Effector memory CD4-positive, alpha-beta T cell (primary cell): Measurements from ENCODE around the gene ISL1.

Experiments
- DNase-seq, 3 donors: peaks; one replicate each; pipeline ENCODE4 v3.0.0-alpha.2; 2020
- H3K27ac ChIP-seq: 2 replicates; pipeline ENCODE4 v1.7.0; 2013; ENCODE audit warnings: mild to moderate bottlenecking, low read length, moderate library complexity; ENCODE audit not compliant: insufficient read depth, poor library complexity, severe bottlenecking
- H3K27me3 ChIP-seq: replicated peaks from 2 replicates; pipeline ENCODE4 v1.7.0; 2013; ENCODE audit warnings: mild to moderate bottlenecking, low read length; ENCODE audit not compliant: insufficient read depth, control insufficient read depth, poor library complexity, severe bottlenecking
- H3K36me3 ChIP-seq: 2 replicates; pipeline ENCODE4 v1.7.0; 2013; ENCODE audit warnings: mild to moderate bottlenecking, low read length, moderate library complexity; ENCODE audit not compliant: control insufficient read depth, insufficient read depth
- H3K4me1 ChIP-seq: 2 replicates; pipeline ENCODE4 v1.7.0; 2013; ENCODE audit warnings: low read length, mild to moderate bottlenecking; ENCODE audit not compliant: control insufficient read depth, insufficient read depth, poor library complexity, severe bottlenecking
- H3K4me3 ChIP-seq: 2 replicates; pipeline ENCODE4 v1.7.0; 2013; ENCODE audit warnings: low read length, low read depth, mild to moderate bottlenecking; ENCODE audit not compliant: insufficient read depth, poor library complexity, severe bottlenecking
- H3K9me3 ChIP-seq: 2 replicates; pipeline ENCODE4 v1.7.0; 2013; ENCODE audit warnings: mild to moderate bottlenecking, low read length, moderate library complexity; ENCODE audit not compliant: control insufficient read depth

The ISL1 gene

GRCh38 chr5:51395666-51396356 lies 12.6 kb downstream of the ISL1 start:
- Histone ChIP-seq H3K4me3 (no peak overlapping the region), H3K9me3 (no peaks in the 10 kb centered on the region), H3K27me3 (peaks cover 3% of the 10 kb centered on the region)

GRCh38 chr5:51396797-51397196 lies 13.5 kb downstream of the ISL1 start:
- Histone ChIP-seq H3K4me1 (no peaks in the 10 kb centered on the region), H3K9me3 (no peaks in the 10 kb centered on the region), H3K27ac (no peak overlapping the region), H3K4me3 (no peak overlapping the region), H3K36me3 (no peaks in the 10 kb centered on the region), H3K27me3 (peaks cover 2% of the 10 kb centered on the region)
- DNase-seq = no peak

More at GRCh38 chr5:51395666-51396356, 12.6 kb downstream of the ISL1 start:
- no peak overlapping the region for H3K27ac ChIP-seq
- DNase-seq = no peak
- no peaks in the 10 kb centered on the region for H3K4me1 ChIP-seq
- no peaks in the 10 kb centered on the region for H3K36me3 ChIP-seq

- DNase-seq = no peak
- no peaks in the 10 kb centered on the region for H3K9me3 ChIP-seq
- H3K4me1 ChIP-seq = no peaks in the 10 kb centered on the region
- H3K36me3 ChIP-seq = no peaks in the 10 kb centered on the region
- H3K27ac ChIP-seq = no peak overlapping the region
- no peak overlapping the region for H3K4me3 ChIP-seq
- peaks cover 2% of the 10 kb centered on the region for H3K27me3 ChIP-seq
Measured at GRCh38 chr5:51397996-51398395, 14.7 kb downstream of the ISL1 start.

- H3K4me1 ChIP-seq = no peaks in the 10 kb centered on the region
- no peaks in the 10 kb centered on the region for H3K9me3 ChIP-seq
- peaks cover under 1% of the 10 kb centered on the region for H3K27me3 ChIP-seq
- H3K36me3 ChIP-seq = no peaks in the 10 kb centered on the region
- no peak overlapping the region for H3K4me3 ChIP-seq
- no peak for DNase-seq
- no peak overlapping the region for H3K27ac ChIP-seq
Measured at GRCh38 chr5:51398875-51399642, 15.8 kb downstream of the ISL1 start.

GRCh38 chr5:51399643-51400006 lies 16.4 kb downstream of the ISL1 start:
- DNase-seq = no peak
- no peaks in the 10 kb centered on the region for H3K4me1 ChIP-seq
- no peaks in the 10 kb centered on the region for H3K27me3 ChIP-seq
- no peak overlapping the region for H3K27ac ChIP-seq
- H3K4me3 ChIP-seq = no peak overlapping the region
- H3K9me3 ChIP-seq = no peaks in the 10 kb centered on the region
- no peaks in the 10 kb centered on the region for H3K36me3 ChIP-seq

GRCh38 chr5:51404255-51404654 lies 21.0 kb downstream of the ISL1 start:
- DNase-seq = no peak
- Histone ChIP-seq H3K4me1 (no peaks in the 10 kb centered on the region), H3K36me3 (no peaks in the 10 kb centered on the region), H3K4me3 (no peak overlapping the region), H3K27ac (no peak overlapping the region), H3K9me3 (no peaks in the 10 kb centered on the region), H3K27me3 (no peaks in the 10 kb centered on the region)

GRCh38 chr5:51411921-51412325 lies 28.7 kb downstream of the ISL1 start:
- Histone ChIP-seq H3K27me3 (no peaks in the 10 kb centered on the region), H3K36me3 (no peaks in the 10 kb centered on the region), H3K4me1 (no peaks in the 10 kb centered on the region), H3K27ac (no peak overlapping the region), H3K4me3 (no peak overlapping the region), H3K9me3 (no peaks in the 10 kb centered on the region)
- no peak for DNase-seq

- no peak for DNase-seq
- H3K4me3 ChIP-seq = no peak overlapping the region
- H3K27me3 ChIP-seq = no peaks in the 10 kb centered on the region
Measured at GRCh38 chr5:51414516-51414915, 31.3 kb downstream of the ISL1 start.

GRCh38 chr5:51416149-51416548 lies 32.9 kb downstream of the ISL1 start:
- Histone ChIP-seq H3K27me3 (no peaks in the 10 kb centered on the region), H3K36me3 (no peaks in the 10 kb centered on the region), H3K4me1 (no peaks in the 10 kb centered on the region), H3K27ac (no peak overlapping the region), H3K4me3 (no peak overlapping the region), H3K9me3 (no peaks in the 10 kb centered on the region)
- no peak for DNase-seq

More at GRCh38 chr5:51414516-51414915, 31.3 kb downstream of the ISL1 start:
- H3K4me1 ChIP-seq = no peaks in the 10 kb centered on the region
- H3K27ac ChIP-seq = no peak overlapping the region
- H3K9me3 ChIP-seq = no peaks in the 10 kb centered on the region
- H3K36me3 ChIP-seq = no peaks in the 10 kb centered on the region

- H3K4me1 ChIP-seq = no peaks in the 10 kb centered on the region
- no peak overlapping the region for H3K4me3 ChIP-seq
- H3K27ac ChIP-seq = no peak overlapping the region
- no peaks in the 10 kb centered on the region for H3K9me3 ChIP-seq
- H3K27me3 ChIP-seq = no peaks in the 10 kb centered on the region
- H3K36me3 ChIP-seq = no peaks in the 10 kb centered on the region
- DNase-seq = no peak
Measured at GRCh38 chr5:51433052-51433710, 49.9 kb downstream of the ISL1 start.
